Transverse colon (tissue), 4 donors: ENCODE data around the gene TNNC2. TPM values are rescaled to one million over a fixed set of nuclear protein-coding genes. Genes with fewer than 3 reads are reported as not detected.

Source experiments
- DNase-seq: peaks from one replicate; pipeline ENCODE4 v3.0.0-alpha.2; 2019
- H3K27ac ChIP-seq, 4 donors: fragments of 200-600 bp; sonication (generic); 2 replicates each; pipeline ENCODE4 v1.5.1; 2016 to 2018; ENCODE audit warnings: inconsistent platforms in 4 of 4
- H3K27me3 ChIP-seq: fragments of 200-600 bp; sonication (generic); 2 replicates; pipeline ENCODE4 v1.5.1; 2017; ENCODE audit warnings: inconsistent platforms
- H3K36me3 ChIP-seq, 4 donors: fragments of 200-600 bp; sonication (generic); 2 replicates each; pipeline ENCODE4 v1.5.1; 2017 to 2019; ENCODE audit warnings: inconsistent platforms in 4 of 4
- H3K4me1 ChIP-seq, 4 donors: fragments of 200-600 bp; sonication (generic); 2 replicates each; pipeline ENCODE4 v1.5.1; 2017 to 2020; ENCODE audit warnings: inconsistent platforms in 4 of 4
- H3K4me3 ChIP-seq, 4 donors: fragments of 200-600 bp; sonication (generic); 1 replicate in 1 of 4; 2 replicates in 3 of 4; pipeline versions ENCODE4 v1.5.1 to v1.6.1; 2017 to 2019; ENCODE audit warnings: inconsistent platforms in 4 of 4
- H3K9me3 ChIP-seq, 2 donors: fragments of 200-600 bp; sonication (generic); 2 replicates each; pipeline ENCODE4 v1.5.1; 2017 to 2019; ENCODE audit warnings: inconsistent platforms in 2 of 2
- CTCF ChIP-seq, 5 experiments: fragments of 200-600 bp in 3 of 5; fragments of 450-650 bp in 2 of 5; sonication (generic) in 3 of 5; IDR thresholded peaks; 1 replicate in 2 of 5; 2 replicates in 3 of 5; pipeline ENCODE4 v1.5.1; 2016 to 2017; ENCODE audit warnings: antibody characterized with exemption in 5 of 5, inconsistent platforms in 3 of 5, mild to moderate bottlenecking in 2 of 5, moderate library complexity in 1 of 5
- EP300 ChIP-seq: sonication (generic); formaldehyde crosslinking; IDR thresholded peaks from one replicate; pipeline ENCODE4 v1.6.1; 2017; ENCODE audit warnings: antibody characterized with exemption, low read depth
- POLR2A ChIP-seq: fragments of 450-650 bp; IDR thresholded peaks from one replicate; pipeline ENCODE4 v1.6.1; 2016; ENCODE audit warnings: antibody characterized with exemption, mild to moderate bottlenecking, moderate library complexity
- POLR2AphosphoS5 ChIP-seq, 3 donors: sonication (generic); formaldehyde crosslinking; IDR thresholded peaks; one replicate each; pipeline ENCODE4 v1.6.1; 2016; ENCODE audit warnings: antibody characterized with exemption in 3 of 3
- WGBS, 2 donors: methylation state at CpG; one replicate each; pipeline ENCODE4 v1.1.5; 2018; ENCODE audit warnings: low coverage in 1 of 2; 5-methylcytosine and 5-hydroxymethylcytosine counted together
- in situ Hi-C, 4 donors: fragments of 200-750 bp; cut with MboI; loops; one replicate each; pipeline versions ENCODE4 v1.15.0 to v1.15.1; 2017; ENCODE audit warnings: low sequenced_read_pairs in 3 of 4, low pct_ligation_motif_present in 1 of 4, low pct_unique_long_range_greater_than_20kb in 1 of 4
- intact Hi-C: fragments of 100-400 bp; cut with DNase I; formaldehyde crosslinking; loops from one replicate; pipeline ENCODE4 v1.15.1; 2023; ENCODE audit warnings: low total_unique reads
- total RNA-seq, 4 donors: library from RNA; depleted of rRNA; stranded (reverse); fragments of >200 nt; gene quantifications; one replicate each; pipeline ENCODE4 v1.1.0, GENCODE V29; 2016

The TNNC2 gene
- total RNA-seq, 4 donors from 2014 or later, result 3.5 to 36.3 (median 4.6) TPM; not detected in 1

GRCh38 chr20:45814314-45814713, 12.8 kb downstream of the TNNC2 start:
- DNase-seq, result no peak
- H3K27me3 ChIP-seq, result no peaks in the 10 kb centered on the region
- WGBS, 2 donors, result 81% methylated on average over 3 of the region's 3 CpGs; no CpG with 5 or more reads in 1 of the 2 donors
- H3K4me1 ChIP-seq, result peaks cover 6 to 27% (median 19%) of the 10 kb centered on the region in 4 donors
- TF ChIP-seq EP300, result no peak
- H3K36me3 ChIP-seq, result peaks cover 0 to 18% (median 5%) of the 10 kb centered on the region in 4 donors
- no peaks in the 10 kb centered on the region for H3K9me3 ChIP-seq
- no peak overlapping the region for H3K27ac ChIP-seq
- in situ Hi-C loops (loop anchor here in 1 of 4 donors (25.0 kb wide), 1 partner anchor 148 kb away; the partner anchor contains the start of gene ZNF335), intact Hi-C loops (no loop called here)
- H3K4me3 ChIP-seq, result no peak overlapping the region

- peak overlapping the region in 2 of 4 donors; percentile 62 to 84 for H3K4me3 ChIP-seq
- in situ Hi-C loops (loop anchor here in 1 of 4 donors (25.0 kb wide), 1 partner anchor 149 kb away; the partner anchor contains the start of gene ZNF335), intact Hi-C loops (no loop called here)
- TF ChIP-seq EP300, result no peak
- TF ChIP-seq CTCF (IDR thresholded peaks at IDR 0.05), result no peak
- TF ChIP-seq POLR2A, result no peak
- no peaks in the 10 kb centered on the region for H3K27me3 ChIP-seq
- H3K9me3 ChIP-seq, result no peaks in the 10 kb centered on the region
- WGBS, 2 donors, result 29 to 61% methylated on average over 4 to 7 of the region's 7 CpGs
- DNase-seq, result no peak
- H3K4me1 ChIP-seq, result peaks cover 6 to 27% (median 19%) of the 10 kb centered on the region in 4 donors
- H3K27ac ChIP-seq, result no peak overlapping the region
- peaks cover 0 to 24% (median 8%) of the 10 kb centered on the region in 4 donors for H3K36me3 ChIP-seq
Observed at GRCh38 chr20:45813489-45813888, 13.6 kb downstream of the TNNC2 start.

- Histone ChIP-seq H3K9me3 (no peaks in the 10 kb centered on the region), H3K4me3 (peak overlapping the region in 3 of 4 donors; percentile 48 to 84 (median 62)), H3K4me1 (peaks cover 6 to 26% (median 18%) of the 10 kb centered on the region in 4 donors), H3K36me3 (peaks cover 0 to 29% (median 9%) of the 10 kb centered on the region in 4 donors), H3K27ac (peak overlapping the region in 2 of 4 donors; percentile 40 to 72), H3K27me3 (no peaks in the 10 kb centered on the region)
- intact Hi-C loops (no loop called here), in situ Hi-C loops (loop anchor here in 1 of 4 donors (25.0 kb wide), 1 partner anchor 149 kb away; the partner anchor contains the start of gene ZNF335)
- TF ChIP-seq CTCF (IDR thresholded peaks at IDR 0.05) (no peak), EP300 (no peak), POLR2AphosphoS5 (IDR thresholded peaks at IDR 0.05) (no peak), POLR2A (no peak)
- WGBS, 2 donors, result 2% methylated on average over 11 of the region's 11 CpGs; no CpG with 5 or more reads in 1 of the 2 donors
- DNase-seq, result no peak
Observed at GRCh38 chr20:45813006-45813340, 14.1 kb downstream of the TNNC2 start.

- peaks cover 6 to 22% (median 15%) of the 10 kb centered on the region in 4 donors for H3K4me1 ChIP-seq
- no peaks in the 10 kb centered on the region for H3K9me3 ChIP-seq
- peaks cover 0 to 34% (median 12%) of the 10 kb centered on the region in 4 donors for H3K36me3 ChIP-seq
- TF ChIP-seq POLR2AphosphoS5 (IDR thresholded peaks at IDR 0.05) (peak in 2 of 3 donors; percentile 50 to 72), POLR2A (peak; percentile 35), CTCF (IDR thresholded peaks at IDR 0.05) (no peak), EP300 (no peak)
- H3K27me3 ChIP-seq, result no peaks in the 10 kb centered on the region
- DNase-seq, result peak; percentile 97
- in situ Hi-C loops (loop anchor here in 1 of 4 donors (25.0 kb wide), 1 partner anchor 150 kb away; the partner anchor contains the start of gene ZNF335), intact Hi-C loops (no loop called here)
- H3K27ac ChIP-seq, result peak within 1 kb of the TSS; percentile 71 to 77 (median 74)
- H3K4me3 ChIP-seq, result peak within 1 kb of the TSS; percentile 28 to 84 (median 55)
- 2 to 20% methylated on average over 1 to 63 of the region's 65 CpGs for WGBS, 2 donors
Observed at GRCh38 chr20:45812157-45813005, 14.7 kb downstream of the TNNC2 start, which contains the start of gene UBE2C. TSS of gene UBE2C (plus strand) at chr20:45812644. CDS start at chr20:45812696, 52 bp downstream.
